ENCODE data around the gene ZBTB40. TPM values are rescaled to one million over a fixed set of nuclear protein-coding genes. Genes with fewer than 3 reads are reported as not detected.

The ZBTB40 gene
- total RNA-seq, 4 donors from 2014 or later, result 13.2 to 19.9 (median 17.8) TPM

DNA sequence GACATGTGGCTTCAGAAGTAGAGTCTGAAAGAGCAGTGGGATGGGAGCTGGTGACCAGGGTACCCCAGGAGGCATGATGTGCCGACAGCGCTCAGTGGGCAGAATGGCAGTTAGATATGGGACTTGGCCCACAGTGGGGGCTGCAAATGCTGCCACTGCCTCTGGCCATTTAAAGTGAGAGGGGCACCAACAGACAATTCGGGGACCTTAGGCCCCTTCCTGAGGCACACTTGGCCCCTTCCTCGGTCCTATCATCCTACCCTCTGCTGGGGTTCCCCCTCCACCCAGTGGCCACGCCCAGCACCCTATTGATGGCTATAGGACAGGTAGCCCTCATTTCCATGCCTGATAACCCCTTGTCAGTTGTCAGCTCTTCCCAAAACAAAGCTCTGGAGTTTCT, 75.0 kb downstream of the ZBTB40 start:
- TF ChIP-seq, protein P1, sequence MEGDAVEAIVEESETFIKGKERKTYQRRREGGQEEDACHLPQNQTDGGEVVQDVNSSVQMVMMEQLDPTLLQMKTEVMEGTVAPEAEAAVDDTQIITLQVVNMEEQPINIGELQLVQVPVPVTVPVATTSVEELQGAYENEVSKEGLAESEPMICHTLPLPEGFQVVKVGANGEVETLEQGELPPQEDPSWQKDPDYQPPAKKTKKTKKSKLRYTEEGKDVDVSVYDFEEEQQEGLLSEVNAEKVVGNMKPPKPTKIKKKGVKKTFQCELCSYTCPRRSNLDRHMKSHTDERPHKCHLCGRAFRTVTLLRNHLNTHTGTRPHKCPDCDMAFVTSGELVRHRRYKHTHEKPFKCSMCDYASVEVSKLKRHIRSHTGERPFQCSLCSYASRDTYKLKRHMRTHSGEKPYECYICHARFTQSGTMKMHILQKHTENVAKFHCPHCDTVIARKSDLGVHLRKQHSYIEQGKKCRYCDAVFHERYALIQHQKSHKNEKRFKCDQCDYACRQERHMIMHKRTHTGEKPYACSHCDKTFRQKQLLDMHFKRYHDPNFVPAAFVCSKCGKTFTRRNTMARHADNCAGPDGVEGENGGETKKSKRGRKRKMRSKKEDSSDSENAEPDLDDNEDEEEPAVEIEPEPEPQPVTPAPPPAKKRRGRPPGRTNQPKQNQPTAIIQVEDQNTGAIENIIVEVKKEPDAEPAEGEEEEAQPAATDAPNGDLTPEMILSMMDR (IDR thresholded peaks at IDR 0.05), result no peak
- ATAC-seq (ENCODE audit: low FRiP score) (no peak), DNase-seq (ENCODE audit: low spot score) (no peak)

DNA sequence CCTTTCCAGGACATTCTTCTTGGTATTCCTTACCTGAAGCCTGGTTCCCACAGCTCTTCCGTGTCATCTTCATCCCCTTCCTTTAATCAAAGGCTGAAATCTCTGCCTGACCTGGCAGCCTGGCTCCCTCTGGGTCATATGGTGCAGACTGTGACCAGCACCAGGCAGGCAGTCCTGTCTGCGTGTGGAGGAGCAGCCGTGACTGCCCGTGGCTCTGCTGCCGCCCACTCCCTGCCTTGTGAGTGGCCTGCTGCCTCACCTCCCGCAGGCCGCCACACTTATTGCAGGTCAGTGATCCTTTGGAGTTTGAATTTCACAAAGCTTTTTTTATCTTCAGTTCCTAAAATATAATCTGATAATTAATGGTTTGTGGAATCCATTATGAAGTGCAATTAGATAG, 75.5 kb downstream of the ZBTB40 start:
- DNase-seq (ENCODE audit: low spot score), result no peak
- ATAC-seq (ENCODE audit: low FRiP score), result no peak
- TF ChIP-seq, protein P1 (IDR thresholded peaks at IDR 0.05), result no peak

DNA sequence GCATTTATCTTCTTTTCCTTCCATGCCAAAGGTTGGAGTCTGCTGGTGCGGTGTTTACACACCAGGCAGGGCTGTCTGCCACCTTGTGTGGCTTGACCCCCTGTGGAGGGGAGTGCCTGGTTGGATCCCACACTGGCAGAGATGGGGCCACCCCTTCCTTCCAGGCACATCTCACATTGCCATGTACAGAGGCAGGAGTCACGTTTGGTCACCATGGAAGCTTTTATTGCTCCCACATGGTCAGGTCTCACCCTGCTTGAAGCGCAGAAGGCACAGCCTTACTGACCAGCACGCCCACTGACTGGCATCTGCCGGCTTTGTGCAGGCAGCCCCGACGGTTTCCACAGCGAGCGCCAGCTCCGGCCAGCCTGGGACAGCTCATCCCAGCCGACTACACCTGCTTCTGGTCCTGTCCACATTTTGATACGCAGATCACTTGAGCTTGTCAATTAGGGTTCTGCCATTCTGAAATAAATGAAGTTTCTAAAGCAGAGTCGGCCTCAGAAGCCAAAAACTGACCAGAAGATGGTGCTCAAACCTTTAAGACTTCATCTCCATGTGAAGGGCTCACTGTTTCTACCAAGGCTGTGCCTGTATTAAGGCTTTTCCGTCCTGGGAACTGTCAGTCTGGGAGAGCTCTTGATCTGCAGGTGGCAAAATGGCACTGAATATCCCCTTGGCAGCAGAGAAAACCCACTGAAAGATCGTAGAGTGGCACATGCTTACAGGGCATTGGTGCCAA, 76.1 kb downstream of the ZBTB40 start:
- no peak for DNase-seq (ENCODE audit: low spot score)
- ATAC-seq (ENCODE audit: low FRiP score), result no peak
- TF ChIP-seq, protein P1 (IDR thresholded peaks at IDR 0.05), result no peak

DNA sequence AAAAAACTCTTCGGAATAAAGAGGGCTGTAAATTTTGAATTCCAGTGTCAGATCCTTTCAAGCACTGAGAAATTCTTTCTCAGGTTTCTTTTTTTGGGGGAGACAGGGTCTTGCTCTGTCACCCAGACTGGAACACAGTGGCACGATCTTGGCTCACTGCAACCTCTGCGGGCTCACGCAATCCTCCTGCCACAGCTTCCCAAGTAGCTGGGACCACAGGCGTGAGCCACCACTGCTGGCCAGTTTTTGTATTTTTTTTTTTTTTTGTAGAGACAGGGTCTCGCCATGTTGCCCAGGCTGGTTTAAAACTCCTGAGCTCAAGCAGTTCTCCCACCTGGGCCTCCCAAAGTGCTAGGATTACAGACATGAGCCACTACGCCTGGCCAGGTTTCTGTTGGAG, 76.8 kb downstream of the ZBTB40 start:
- DNase-seq (ENCODE audit: low spot score) (no peak), ATAC-seq (ENCODE audit: low FRiP score) (no peak)
- TF ChIP-seq, protein P1 (IDR thresholded peaks at IDR 0.05), result no peak

DNA sequence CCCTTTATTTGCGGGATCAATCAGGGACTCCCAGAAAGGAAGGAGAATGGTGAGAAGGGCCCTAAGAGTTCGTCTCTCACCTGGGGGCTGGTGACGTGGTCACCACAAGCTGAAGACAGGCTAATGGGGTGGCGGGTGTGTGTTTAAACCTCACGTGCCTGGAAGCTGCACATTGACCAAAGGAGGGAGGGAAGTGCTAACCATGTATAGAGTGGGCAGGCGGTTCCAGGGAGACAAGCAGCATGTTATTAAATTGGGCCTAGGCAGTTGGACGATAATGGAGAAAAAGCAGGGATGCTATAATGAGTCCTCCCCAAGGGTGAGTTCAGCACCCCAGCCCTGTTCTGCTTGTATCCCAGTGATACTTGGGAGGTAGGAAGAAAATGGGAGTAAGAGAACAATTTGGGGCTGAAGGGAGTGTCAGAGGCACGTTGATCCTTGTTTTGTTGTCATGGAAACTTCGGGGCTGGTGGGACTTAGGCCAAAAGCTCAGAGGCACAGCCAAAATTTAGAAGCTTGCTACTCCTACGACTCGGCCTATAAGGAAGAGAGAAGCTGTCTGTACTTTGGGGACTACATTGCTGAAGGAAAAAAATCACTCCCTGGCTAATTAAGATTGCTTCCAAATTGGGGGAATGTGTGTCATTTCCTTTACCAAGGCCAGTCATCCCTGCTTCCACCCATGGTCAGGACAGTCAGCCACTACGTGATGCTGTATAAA, 78.4 kb downstream of the ZBTB40 start:
- TF ChIP-seq, protein P1 (IDR thresholded peaks at IDR 0.05), result no peak
- ATAC-seq (ENCODE audit: low FRiP score), result peak; percentile 53
- no peak for DNase-seq (ENCODE audit: low spot score)

DNA sequence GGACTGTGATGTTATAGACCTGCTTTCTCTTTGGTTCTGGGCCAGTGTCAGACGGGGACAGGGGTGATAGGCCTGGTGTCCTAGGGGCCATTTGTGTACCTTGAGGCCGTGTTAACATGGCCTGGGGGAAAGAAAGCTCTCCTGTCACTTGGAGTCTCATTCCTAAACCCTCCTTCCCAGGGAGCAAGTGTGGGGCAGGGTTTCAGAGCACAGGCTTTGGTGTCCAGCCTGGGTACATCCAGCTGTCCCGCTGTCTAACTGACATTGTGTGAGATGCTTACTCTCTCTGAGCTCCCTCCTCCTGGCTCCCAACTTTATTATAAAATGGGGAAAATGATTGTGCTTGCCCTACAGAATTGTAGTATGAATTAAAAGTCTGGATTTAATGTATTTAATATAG, 79.1 kb downstream of the ZBTB40 start:
- ATAC-seq (ENCODE audit: low FRiP score), result no peak
- TF ChIP-seq, protein P1 (IDR thresholded peaks at IDR 0.05), result no peak
- DNase-seq (ENCODE audit: low spot score), result no peak

DNA sequence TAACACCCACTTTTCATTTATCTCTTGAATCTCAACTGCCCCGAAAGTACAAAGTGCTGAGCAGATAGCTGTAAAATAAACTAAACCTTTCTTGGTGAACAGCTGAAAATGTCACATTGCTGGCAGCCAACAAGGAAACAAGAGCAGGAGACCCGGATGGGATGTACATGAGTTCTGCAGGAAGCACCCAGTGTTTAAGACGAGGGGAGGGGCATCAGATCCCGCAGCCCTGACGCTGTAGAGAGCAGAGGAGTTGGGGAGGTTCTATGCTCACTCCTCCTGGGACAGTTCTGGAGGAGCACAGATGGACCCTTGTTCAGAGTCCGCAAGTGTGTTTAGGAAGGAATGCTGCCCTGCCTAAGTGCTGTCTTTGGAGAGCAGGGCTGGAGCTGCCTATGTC, 79.6 kb downstream of the ZBTB40 start:
- no peak for DNase-seq (ENCODE audit: low spot score)
- TF ChIP-seq, protein P1 (IDR thresholded peaks at IDR 0.05), result no peak
- no peak for ATAC-seq (ENCODE audit: low FRiP score)

Measured in omental fat pad (tissue), 4 donors.